Activated T-cell treated with anti-CD3 and anti-CD28 coated beads for 24 hours (primary cell): ENCODE data around the gene AP3S1.
"Not testable (repeated sequence)": the region's sequence is repeated elsewhere in the genome, so short reads cannot be mapped to it uniquely, and the experiment has no call there.

Experiments
- DNase-seq: peaks from one replicate; pipeline ENCODE4 v3.0.0-alpha.2; 2020; ENCODE audit warnings: low read depth

Gene AP3S1

DNA sequence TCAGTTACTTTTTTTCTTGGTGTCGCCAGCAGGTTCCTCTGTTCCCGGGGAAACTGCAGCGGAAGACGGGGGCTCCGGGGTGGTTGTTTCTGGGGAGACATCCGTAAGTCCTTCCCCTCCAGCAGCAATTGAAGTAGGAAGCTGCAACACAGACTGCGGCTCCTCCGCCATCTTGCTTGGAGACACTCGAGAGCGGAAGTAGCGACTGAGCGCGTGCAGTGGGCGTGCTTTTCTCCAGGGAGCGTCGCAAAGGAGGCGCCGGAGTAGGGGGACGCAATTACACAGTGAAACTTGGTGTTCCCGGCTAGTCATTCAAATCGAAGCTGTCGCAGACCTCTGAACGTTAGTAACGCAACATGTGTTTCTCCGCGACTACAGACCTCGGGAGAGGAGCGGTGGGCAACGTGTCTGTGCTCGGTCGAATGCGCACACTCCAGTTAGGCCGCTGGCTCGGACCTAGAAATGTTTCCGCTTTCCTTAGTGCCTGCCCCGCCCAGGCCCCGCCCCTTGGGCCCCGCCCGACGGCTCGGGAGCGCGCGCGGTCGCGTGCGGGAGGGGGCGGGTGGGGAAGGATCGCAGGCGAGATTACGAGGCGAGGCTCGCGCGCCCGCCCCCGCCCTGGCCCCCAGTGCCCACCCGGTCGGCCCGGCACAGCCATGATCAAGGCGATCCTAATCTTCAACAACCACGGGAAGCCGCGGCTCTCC, at the start of gene AP3S1, which contains the start of gene ATG12:
AP3S1 (plus strand) TSS at position 554 of the 707 bp plus-strand sequence; CDS start at position 657, 103 bp downstream.
ATG12 (minus strand) TSS at position 184 of the 707 bp plus-strand sequence; CDS start at position 171, 13 bp downstream.
- DNase-seq: peak; percentile 85

DNA sequence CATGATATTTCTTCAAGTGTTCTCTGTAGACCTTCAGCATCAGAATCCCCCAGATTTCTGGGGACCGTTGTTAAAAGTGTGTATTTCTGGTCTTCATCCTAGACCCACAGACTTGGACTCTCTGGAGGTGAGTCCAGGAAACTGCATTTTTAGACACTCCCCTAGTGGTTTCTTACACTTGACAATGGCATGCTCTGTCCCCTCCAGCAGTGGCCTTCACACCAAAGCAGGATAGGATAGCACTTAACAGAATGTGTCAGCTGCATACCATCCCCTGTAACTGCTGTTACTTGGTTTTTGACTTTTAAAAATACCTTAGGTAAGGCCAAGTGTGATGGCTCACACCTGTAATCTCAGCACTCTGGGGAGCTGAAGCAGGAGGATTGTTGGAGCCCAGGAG, 46.0 kb upstream of the AP3S1 start:
- no peak for DNase-seq

DNA sequence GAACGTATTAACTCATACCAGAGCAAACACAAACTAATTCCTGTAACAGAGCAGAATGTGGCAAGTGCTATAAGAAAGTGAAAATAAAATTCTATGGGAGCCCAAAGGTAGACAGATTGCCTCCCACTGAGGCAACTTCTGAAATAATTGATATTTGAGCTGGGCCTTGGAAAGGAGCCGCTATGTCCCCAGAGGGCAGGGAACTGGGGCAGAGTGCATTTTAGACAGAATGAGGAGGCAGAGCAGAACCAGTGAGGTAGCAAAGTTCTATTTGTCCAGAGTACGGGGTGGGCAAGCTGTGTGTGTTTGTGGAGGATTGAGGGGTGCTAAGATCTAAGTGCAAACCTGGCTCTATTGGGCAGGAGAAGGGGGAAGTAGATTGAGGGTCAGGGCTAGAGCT, 45.1 kb upstream of the AP3S1 start:
- no peak for DNase-seq

DNA sequence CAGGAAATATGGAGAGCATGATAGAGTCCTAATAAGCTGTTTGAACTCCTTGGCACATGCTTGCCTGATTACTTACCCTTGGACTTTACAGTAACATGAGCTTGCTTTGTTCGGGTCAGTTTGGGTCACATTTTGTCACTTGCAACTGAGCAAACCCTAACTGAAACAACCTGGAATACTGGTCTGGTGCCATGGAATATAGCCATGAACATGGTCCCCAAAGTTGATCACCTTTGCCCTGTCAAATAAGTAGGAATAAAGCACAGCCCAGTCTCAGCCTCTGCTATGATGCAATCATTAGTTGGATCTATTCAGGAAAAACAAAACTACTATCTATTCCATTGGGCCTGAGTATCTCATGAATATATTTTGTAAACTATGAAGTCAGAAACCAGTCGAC, 43.5 kb upstream of the AP3S1 start:
- DNase-seq: no peak

DNA sequence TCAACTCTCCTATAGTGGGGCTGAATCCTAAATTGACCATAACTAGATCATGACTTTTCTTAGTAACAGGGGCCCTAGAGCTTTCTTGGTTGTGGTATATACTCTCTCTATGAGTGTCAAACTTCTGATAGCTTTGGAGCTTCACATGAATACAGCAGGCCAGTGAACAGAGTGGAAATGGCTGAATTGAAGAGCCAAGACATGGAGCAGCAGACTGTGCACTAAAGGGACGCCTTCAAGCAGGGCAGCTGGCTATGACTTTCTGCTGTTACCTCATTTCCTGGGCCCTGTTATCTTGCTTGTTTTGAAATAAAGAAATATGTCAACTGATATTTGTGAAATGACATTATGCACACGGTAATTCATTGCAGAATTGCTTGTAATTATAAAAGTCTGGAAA, 41.6 kb upstream of the AP3S1 start:
- no peak for DNase-seq

DNA sequence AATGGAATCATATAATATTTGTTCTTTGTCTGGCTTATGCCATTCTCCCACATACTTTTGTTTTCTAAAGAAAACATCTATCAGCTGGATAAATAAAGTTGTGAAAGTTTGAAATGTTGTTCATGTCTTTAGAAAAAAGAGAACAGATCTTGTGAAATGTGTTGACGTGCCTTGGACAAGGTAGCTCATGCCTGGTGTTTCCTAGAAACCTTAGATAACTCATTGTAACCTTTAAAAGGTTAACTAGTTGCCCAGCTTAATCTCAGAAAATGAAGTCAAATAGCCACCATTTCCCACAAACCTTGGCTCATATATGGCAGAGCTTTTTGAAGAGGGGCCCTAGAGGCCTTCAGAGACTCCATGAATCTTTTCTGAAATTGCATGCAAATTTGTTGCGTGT, 40.6 kb upstream of the AP3S1 start:
- DNase-seq: no peak

DNA sequence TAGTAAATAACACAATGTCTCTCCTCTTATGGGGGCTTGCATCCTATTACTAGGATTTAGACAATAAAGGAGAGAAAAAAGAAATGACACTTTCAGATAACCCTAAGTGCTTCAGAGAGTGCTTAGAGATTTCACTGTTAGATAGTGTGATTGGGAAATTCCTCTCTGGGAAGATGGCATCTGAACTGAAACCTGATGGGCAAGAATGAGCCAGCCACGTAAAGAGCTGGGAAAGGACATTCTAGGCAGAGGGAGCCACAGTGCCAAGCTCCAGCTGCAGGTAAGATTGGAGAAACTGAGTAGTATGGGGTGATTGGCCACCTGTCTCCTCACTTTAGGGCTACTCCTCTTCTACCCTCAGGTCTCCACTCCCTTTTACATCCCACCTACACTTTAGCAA, 39.8 kb upstream of the AP3S1 start:
- DNase-seq: no peak

DNA sequence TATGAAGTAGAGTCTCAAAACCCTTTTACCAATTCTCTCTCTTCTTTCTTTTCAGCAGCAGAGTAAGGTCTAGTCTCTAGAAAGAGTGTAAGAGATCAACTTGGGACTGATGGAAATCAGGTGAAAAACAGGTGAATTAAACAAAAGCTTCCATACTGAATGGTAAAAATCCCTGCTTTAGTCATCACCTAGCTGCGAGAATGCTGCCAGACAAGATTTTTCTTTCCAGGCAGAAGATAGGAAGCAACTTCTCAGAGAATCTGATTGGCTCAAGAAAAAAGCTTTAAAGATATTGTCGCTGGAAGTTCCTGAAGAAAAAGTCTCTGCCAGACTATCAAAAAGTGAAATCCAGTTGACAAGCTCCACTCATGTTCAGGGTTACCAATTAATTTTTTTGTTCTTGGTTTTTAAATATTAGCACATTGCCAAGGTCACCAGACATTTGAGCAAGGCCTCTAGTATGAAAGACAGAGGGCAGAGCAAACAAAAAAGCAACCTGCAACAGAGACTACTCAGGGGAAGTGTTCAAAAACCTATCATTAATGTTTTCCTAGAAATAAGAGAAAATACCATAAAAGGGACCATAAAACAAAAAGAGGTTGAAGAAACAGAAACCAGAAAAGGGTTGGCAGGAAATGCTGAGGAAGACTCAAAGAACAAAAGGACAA, 34.6 kb upstream of the AP3S1 start:
- no peak for DNase-seq

DNA sequence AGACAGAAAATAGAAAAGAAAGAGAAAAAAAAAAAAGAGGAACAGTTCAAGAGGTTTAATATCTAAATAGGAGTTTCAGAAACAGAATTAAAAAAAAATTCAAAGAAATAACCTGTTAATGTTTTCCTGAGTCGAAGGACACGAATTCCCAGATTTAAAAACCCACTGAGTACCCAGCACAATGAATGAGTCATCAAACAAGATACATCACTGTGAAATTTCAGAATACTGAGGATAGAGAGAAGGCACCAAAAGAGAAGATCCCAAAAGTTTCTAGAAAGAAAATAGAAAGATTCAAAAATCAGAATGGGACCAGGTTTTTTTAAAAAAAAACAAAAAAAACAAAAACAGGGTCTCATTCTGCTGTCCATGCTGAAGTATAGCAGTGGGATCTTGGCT, 34.1 kb upstream of the AP3S1 start:
- no peak for DNase-seq

DNA sequence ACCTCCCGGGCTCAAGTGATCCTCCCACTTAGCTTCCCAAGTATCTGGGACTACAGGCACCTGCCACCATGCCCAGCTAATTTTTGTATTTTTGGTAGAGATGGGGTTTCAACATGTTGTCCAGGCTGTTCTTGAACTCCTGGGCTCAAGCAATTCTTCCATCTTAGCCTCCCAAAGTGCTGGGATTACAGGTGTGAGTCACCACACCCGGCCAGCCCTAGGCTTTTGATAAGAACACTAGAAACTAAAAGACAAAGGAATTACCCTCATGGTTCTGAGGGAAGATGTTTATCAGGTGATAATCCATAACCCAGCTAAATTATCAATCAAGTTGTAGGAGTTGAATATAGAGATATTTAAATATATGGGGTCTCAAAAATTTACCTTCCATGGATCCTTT, 33.7 kb upstream of the AP3S1 start:
- DNase-seq: not testable (repeated sequence)

DNA sequence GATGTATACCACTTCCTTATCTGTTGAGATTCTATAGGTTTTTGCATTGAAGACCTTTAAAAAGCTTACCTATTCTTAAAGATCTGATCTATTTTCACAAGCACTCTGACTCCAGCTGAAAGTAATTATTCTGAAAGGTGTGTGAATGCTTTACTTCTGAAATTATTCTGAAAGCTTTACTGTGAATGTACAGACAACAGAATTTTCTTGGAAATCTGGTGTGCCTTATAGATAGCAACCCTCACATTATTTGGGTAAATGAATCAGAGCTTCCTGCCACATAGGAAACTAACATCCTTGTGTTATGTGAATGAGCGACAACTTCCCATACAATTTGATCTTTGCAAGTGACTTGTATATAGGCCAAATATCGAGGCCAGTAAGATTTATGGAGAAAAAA, 31.8 kb upstream of the AP3S1 start:
- DNase-seq: no peak

DNA sequence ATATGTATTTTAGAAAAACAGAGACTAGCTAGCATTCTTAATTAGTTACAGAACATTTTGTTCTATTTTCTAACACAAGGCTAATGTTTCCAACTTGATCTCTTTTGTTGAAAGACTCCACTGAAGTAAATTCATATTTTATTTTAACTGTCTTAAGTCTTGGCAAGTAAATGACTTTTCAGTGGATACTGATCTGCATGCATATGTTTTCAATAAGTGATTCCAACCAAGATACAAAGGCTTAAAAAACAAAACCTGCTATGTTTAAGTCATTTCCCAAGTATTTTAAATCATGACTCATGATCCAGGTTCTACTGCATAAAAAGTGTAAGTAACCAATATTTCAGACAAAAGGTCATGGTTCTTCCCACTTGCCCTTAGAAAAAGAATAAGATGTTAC, 31.0 kb upstream of the AP3S1 start:
- DNase-seq: no peak

DNA sequence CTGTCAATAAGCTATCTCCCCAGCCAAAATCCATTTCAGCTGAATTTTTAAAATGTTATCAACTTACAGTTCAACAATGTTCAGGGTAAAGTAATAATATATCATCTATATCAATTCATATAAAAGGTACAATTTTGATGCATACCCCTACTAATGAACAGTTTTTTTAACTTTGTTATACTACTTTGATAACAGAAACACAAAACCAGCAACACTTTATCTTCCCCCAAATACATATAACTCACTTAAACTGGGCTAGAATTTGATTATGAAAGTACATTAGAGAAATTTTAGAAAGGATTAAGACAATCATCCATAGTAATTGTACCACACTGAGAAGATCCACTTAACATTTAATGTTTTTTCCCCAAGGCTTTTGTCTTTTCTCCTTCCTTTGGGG, 30.3 kb upstream of the AP3S1 start:
- no peak for DNase-seq

DNA sequence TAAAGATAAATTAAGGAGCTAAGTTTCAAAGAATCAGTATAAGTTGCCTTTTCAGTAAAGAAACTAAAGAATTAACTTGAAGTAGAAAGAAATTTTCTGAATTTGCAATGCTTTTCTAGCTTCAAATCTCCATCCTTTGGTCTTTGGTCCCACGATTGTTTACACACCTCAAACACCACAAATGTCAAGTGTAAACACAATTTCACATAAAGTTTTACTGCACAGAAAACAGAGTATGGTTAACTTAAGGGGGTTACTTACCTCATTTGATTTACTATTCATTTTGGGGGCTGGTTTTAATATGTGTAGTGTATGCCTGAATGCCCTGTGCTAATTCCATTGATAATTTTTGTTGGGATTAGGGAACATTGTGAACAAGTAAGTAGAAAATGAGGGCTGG, 29.4 kb upstream of the AP3S1 start:
- DNase-seq: no peak

DNA sequence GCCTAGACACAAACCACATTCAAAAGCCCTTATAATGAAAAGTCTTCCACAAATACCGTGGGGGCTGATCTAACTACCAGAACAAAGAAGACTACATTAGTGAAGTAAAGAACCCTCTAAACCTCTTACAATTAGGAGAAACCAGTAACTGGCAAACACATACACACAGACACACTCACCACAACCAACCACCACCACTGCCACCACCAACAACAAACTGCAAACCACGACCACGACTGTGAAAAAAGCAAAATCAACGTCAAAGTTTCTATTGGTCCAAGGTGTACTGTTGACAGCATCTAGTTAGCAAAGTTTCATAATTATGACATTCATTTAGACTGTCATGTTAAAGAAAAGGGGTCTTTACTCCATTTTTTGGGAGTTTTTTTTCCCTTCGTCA, 28.0 kb upstream of the AP3S1 start:
- no peak for DNase-seq

DNA sequence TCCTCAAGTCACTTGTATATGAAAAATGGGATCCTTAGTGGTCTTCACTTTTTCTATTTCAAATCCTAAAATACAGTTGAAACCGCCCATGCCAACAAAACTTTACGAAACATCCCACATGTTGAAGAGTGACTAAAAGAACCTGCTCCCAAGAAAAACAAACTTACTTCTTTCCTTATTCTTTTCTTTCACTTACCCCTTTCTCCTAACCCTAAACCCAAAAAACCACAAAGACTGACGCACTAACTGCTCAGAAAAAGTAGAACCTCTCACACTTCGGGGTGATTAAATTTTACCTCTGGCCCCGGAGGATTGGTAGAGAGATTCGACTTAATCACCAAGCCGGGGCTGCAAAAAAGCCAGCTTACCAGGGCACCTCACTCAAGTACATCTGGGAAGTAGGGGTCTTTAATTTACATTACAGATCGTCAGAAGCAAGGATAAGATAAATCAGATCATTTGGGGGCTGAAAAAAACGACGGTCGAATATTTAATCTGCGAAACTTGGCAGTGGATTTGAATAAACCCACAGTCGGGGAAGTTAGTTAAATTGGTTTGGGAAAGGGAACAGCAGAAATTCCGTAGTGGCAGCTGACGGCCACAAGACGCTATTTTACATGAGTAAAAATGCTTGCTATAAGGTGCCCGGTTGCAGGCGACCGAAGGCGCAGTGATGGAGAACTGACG, 26.6 kb upstream of the AP3S1 start:
- no peak for DNase-seq

DNA sequence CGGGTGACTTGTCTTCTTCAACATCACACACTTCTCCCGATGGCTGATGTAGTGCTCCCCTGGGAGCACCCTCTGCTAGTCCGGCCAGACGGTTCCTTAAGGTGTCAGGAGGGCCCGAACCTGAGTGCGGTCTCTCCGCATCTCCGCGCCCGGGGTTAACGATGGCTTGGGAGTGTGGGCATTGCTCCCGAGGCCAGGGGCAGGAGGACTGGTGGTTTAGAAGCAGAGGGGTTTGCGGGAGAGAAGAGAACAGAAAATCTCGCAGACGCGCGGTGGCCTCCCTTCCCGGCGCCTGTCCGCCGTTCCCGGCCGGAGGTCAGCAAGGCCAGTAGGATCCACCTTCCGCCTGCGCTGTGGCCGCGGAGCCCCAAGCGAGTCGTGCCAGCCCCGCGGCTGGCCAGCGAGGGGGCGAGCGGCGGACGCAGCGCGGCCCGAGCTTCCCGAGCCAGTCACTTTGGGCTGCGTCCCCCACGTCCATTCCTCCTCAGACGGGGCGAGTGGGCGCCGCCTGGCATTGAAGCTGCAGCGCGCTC, 26.0 kb upstream of the AP3S1 start:
- DNase-seq: no peak

DNA sequence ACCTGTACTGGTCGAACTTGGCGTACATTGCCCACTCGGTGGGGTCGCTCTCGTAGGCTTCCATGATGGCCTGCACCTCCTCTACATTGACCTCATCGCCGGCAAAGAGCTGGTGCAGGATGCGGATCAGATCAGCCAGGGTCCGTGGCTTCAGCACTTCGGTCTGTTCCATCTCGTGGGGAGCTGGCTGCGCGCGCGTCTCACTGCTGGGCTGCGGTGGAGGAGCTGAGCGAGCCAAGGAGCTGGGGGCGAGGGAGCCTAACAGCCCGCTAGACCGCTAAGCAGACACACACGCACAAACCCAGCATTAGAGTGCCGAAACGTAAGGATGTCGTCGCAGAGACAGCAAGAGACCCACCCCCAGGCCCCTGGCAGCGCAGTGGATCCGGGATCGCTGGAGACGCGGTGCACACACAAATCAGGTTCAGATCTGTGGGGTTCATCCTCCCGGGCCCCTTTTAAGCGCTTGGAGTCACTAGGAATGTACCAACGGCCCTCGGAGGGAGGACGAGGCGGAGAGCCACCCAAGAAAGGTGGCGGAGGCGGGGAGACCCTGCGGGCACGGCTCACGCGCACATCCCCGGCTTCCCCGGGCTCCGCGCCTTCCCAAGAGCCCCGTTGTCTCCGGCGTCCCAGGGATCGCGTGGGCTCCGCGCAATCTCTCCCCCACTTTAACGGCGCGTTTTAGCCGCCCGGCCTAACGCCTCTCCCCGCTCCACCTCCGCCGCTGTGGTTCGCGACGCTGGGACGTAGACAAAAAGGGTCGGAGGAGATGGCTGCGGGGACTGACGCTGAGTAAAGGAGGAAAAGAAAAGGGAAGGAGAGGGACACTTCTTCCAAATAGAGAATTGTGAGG, 25.3 kb upstream of the AP3S1 start, which contains the start of gene CDO1:
CDO1 (minus strand) TSS at position 434 of the 856 bp plus-strand sequence; CDS start at position 172, 262 bp downstream.
- no peak for DNase-seq

DNA sequence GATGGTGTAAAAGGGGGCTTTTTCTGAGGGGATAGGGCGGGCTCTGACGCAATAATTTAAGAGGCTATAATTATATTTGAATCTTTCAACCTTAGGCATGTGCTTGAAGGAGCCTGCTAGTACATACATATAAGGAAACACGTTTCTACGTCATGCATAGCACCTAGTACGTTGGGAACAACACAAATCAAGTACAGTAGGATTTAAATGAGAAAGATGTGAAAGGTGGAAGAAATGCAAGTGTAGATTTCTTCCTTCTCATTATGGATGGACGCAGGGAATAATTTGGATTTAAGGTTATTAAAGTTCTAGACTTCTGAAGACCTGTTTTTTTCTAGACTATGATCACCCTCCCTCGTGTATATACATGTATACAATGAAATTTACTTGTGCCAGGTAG, 24.3 kb upstream of the AP3S1 start:
- DNase-seq: no peak

DNA sequence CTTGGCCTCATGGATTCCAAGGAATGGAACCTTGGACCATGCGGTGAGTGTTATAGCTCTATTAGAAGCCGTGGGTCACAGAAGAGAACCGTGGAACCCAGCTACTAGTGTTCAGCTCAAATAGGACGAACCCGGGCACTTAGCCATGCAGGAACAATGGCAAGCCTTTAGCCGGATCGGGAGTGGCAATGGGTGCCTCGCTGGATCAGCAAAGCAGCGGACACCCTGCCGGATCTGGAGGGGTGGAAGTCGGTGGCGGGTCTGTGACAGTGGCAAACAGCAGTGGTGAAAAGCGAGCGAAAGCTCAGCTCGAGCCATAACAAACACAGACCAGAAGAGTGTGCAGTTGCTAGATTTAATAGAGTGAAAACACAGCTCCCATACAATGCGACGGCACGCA, 22.9 kb upstream of the AP3S1 start:
- no peak for DNase-seq

DNA sequence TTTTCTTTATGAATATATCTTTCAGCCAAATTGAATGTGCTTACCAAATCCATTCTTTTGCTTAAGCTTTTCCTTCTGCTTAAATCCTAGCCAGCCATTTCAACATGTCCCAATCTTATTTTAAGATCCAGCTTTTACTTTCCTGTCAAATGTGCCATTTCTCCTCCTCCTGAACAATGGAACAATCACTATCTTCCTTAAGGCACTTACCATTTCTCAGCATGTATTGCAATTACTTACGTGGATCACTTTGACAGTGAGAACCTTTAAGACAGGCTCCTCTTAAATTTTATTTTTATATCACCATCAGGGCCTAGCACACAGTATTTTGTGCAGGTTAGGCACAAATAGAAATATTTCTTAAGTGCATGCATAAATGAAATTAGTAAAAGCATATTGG, 20.9 kb upstream of the AP3S1 start:
- DNase-seq: no peak

DNA sequence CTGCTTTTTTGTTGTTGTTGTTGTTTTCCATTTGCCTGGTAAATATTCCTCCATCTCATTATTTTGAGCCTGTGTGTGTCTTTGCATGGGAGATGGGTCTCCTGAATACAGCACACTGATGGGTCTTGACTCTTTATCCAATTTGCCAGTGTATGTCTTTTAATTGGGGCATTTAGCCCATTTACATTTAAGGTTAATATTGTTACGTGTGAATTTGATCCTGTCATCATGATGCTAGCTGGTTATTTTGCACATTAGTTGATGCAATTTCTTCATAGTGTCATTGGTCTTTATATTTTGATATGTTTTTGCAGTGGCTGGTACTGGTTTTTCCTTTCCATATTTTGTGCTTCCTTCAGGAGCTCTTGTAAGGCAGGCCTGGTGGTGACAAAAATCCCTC, 16.8 kb upstream of the AP3S1 start:
- DNase-seq: not testable (repeated sequence)
